Stimulated activated CD8-positive, alpha-beta memory T cell treated with anti-CD3 and anti-CD28 coated beads, Interleukin-2, amount 100 ng/mL, for 1 hour (primary cell): Measurements from ENCODE around the gene ZCCHC24.
"Not testable (repeated sequence)": the region's sequence is repeated elsewhere in the genome, so short reads cannot be mapped to it uniquely, and the experiment has no call there.

Experiments
- DNase-seq, 2 donors: peaks; one replicate each; pipeline ENCODE4 v3.0.0-alpha.2; 2020; ENCODE audit warnings: low read depth in 2 of 2

The ZCCHC24 gene

DNA sequence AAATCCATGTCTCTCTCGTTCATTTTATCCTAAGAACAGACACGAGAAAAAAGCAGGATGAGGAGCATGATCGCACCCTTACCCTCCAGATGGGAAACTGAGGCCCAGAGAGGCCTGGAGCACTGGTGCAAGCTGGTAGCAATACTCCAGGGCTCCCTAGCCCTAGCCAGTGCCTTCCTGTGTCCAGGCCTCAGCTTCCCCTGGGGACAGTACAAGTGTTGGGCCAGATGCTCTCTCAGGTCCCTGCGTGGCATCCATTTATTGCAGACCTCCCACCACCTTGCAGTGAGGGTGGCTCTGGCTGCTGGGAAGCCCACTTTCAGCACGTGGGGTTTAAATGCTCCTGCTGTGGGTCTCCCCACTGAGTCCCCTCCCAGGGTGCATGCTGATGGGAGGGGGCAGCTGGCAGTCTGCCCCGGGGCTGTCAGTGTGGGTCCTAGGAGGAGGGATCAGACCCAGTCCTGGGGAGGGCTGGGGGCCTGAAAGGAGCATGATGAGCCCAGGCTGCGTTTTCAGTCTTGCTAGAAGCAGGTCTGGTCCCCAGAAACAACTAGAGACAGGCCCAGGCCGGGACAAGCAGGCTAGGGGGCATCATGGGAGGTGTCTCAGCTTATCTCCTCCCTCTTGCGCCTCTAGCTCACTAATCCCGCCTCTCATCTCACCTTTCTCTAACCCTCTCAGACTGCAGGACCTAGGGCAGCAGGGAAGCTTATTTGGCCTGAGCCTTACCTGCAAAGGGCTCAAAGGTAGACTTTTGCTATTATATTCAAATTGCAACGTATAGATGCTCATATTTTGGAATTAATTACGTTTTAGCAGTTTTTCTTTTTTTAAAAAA is 98.8 kb downstream of the ZCCHC24 start:
- no peak for DNase-seq

DNA sequence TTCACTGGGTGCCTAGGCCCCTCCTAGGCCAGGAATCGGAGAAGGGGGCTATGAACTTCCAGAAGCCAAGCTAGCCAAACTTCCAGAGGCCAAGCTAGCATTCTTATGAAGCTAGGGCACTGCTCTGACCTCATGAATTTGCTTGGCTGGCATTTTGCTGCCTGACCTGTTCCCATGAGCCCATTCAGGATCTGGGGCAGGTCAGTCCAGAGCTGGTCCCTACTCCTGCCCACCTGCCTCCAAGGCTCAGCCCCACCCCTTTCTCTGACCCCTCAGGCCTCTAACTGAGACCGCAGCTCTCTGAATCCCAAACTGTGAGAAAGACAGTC is 99.4 kb downstream of the ZCCHC24 start:
- no peak for DNase-seq

DNA sequence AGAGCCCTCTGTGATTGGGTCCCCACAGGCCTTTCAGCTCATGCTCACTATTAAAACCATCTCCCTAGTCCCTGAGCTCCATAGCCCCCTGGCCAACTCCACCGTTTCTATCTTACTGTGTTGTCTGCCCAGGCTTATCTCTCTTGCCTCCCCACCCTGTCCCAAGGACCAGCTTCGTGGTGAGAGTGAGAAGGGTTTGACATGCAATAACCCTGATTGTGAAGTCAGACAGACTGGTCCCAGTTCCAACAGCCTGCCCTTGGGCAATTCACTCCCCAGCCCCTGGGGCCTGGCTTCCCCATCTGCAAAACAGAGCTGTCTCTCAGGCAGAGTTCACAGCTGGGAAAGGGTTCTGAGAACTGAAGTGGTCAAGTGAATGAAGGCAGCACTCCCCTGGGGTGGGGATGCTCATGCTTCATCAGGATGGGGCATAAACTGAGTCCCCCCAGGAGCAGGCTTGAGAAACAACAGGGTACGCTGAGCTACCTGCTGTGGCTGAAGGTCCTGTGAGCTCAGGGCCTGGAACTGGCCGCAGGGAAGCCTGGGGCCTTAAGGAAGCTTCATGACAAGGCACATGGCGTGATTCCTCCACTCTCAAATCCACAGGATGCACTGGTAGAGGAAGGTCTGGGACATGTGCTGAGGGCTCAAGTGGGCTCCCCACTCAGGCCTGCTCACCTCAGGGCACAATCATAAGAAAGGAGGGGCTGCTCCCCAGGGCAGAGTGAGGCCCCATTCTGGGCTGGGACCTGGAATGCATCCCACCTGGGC is 100.0 kb downstream of the ZCCHC24 start:
- no peak for DNase-seq

- DNase-seq, result no peak
These were observed 100.8 kb downstream of the ZCCHC24 start for GRCh38 chr10:79344502-79345195.

DNA sequence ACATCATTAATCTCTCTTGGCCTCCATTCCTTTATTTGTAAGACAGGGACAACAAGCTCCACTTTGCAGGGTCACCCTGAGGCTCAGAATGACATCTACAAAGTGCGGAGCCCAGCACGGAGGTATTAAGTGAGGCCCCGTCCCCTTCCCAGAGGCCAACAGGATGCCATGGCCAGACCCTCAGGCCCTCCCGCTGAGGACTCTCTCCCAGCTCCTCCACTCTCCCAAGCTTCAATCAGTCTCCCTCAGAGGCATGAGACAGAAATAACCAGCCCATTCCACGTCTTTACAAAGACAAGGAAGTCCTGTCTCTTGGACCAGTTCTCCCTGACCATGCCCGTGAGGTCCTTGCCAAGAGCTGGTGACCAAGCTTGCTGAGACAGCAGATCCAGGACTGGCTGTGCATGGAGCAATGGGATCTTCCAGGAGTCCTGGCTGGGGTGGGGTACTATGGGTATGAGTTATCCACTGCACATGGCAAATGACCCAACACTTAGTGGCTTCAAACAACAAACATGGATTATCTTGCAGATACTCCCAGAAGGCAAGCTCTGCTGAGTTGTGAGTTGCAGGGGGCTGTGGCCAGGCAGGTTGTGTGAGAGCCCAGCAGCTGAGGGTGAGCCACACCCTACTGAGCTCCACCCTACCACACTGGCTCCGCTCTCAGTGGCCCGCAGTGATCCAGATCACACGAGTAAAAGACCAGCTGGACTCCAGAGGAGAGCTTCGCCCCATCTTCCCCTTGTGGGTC is 102.4 kb downstream of the ZCCHC24 start:
- no peak for DNase-seq

GRCh38 chr10:79342295-79342761 is 103.1 kb downstream of the ZCCHC24 start:
- no peak for DNase-seq

DNA sequence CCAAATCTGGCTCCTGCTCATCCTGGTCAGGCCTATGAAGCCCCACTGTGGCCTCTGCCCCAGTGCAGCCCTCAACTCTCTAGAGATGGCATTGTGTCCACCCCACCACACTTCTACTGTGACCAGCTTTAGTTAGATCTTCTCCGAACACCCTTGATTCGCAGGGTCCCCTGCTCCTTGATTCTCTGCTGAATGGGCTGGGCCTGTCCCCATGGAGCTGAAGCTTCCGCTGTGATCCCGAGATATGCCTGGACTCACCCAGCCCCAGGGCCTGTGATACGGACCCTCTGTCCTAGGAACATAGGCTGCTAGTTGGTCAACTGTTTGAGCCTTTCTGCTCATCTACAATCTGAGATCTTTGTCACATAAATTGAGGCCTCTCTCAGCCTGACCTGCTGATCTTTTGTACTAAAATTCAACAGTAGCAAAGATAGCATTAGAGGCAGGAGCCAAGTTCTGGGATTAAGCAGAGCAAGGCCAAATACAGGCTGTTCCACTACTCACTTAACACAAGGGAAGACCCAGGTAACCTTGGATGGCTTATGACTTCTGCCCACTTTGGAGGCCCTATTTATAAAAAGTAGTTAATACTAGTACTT is 104.7 kb downstream of the ZCCHC24 start:
- DNase-seq, result no peak

DNA sequence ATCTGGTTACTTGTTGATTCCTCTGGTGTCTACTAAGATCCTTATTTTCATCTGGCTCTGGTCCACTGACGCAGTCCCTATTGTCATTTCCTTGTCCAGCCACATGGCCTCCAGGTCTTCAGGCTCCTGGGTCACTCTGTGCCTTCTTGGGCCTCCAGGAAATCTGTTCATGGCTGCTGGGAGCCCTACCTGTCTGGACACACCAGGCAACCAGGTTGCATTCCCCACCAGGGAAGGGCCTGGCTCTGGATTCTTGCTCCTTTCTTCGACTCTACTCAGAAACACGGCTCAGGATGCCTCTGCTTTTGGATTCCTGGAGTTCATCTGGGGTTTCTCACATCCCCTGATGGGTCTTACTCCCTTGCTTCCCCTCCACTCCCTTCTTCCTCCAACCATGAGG is 106.2 kb downstream of the ZCCHC24 start:
- DNase-seq, result no peak

GRCh38 chr10:79337783-79338469 is 107.5 kb downstream of the ZCCHC24 start:
- not testable (repeated sequence) for DNase-seq

- DNase-seq, result no peak
These were observed 108.7 kb downstream of the ZCCHC24 start for GRCh38 chr10:79336739-79337138.

DNA sequence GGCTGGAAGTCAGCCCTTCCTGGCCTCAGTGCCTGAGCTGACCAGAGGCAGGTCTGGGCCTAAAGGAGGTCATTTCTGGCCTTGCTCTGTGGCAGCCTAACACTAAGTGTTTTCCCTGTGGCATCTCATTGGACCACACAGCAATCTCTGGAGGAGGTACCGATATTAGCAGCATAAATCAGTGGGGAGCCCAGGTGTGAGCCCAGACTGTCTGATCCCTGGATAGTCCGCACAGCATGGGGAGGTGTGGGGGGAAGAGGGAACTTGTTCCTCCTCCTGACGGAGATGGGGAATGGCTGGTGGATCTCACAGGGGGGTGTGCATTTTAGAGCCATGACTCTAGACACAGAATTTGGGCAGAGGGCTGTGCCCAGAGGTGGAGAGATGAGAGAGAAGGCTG is 109.1 kb downstream of the ZCCHC24 start:
- DNase-seq, result no peak

DNA sequence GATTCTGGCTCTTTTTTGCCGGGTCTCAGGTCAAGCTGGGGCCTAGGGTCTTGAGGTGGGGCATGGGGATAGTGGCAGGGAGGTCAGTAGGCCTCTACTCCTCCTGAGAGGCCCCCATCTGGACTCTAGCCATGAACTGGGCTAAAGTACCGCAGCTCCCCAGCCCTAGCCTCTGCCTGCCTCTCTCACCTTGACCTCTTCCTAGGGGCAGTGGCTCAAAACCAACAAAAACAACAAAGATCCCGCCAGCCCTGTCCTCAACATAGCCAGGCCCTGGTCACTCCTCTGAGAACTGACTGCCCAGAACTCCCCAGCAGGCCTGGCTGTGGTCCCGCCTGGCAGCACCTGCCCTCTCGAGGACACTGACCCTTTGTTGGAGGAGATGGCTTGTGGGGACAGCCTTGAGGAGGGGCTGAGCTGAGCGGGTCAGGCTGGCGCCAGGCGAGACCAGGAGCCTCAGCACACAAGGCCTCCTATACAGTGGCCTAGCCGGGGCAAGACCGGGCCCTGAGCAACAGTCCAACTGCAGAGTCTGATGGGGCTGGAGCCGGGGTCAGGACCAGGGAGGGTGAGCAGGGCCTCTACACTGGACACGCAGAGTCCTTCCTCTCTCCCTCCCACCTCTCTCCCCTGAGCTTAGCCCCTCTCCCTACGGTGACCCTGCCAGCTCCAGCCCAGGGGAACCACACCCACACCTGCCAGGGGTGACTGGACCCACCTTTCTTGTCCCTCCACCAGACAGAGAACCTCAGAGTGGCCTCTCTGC is 109.8 kb downstream of the ZCCHC24 start:
- DNase-seq, result no peak

- no peak for DNase-seq
These were observed 110.3 kb downstream of the ZCCHC24 start for GRCh38 chr10:79335094-79335469.

DNA sequence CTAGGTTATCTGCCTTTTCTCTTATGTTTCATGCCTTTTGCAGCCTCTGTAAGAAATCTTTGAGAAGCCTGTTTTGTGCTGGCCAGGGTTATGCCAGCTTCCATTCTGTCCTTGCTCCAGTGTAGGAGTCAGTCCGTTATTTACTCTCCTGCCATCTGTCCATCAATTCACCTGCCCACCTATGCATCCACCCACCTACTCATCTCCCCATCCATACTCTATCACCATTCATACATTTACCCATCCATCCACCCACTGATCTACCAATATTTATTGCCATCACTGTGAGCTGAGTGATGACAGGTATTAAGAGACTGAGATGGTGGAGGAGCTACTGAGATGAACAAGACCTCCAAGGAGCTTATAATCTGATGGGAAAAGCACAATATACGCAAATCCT is 110.9 kb downstream of the ZCCHC24 start:
- DNase-seq, result no peak

DNA sequence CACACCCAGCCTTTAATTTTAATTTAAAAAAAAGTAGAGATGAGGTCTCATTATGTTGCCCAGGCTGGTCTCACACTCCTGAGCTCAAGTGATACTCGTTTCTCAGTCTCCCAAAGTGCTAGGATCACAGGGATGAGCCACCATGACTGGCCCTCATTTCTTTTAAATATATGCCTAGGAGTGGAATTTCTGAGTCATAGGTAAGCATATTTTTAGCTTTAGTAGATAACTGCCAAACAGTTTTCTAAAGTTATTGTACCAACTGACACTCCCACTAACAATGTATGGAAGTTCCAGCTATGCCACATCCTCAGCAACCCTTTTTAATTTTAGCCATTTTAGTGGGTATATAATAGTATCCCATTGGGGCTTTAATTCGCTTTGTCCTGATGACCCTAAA is 111.9 kb downstream of the ZCCHC24 start:
- no peak for DNase-seq

DNA sequence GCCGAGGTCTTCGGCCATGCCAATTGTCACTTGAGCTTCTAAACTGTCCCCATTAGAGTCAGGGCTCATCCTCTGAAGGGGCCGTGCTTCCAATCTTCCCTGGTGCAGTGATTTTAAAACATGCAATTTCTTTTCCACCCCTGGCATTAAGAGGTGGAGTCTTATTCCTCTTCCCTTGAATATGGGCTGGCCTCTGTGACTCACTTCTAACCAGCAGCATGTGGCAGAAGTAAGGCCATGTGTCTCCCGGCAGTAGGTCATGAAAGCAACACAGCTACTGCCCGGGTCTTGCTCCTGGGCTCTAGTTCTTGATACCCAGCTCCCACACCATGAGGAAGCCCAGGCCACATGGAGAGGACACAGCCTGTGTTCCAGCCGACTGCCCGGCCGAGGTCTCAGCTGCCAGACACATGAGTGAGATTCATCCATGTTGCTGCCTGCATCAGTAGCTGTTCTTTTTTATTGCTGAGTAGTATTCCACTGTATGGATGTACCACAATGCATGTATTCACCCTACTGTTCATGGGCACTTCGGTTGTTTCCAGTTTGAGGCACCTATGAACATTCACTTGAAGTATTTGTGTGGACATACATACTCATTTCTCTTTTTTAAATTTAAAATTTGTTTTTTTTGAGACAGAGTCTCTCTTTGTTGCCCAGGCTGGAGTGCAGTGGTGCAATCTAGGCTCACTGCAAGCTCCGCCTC is 112.7 kb downstream of the ZCCHC24 start:
- not testable (repeated sequence) for DNase-seq
